ENCODE data around the gene TEC.
A peak's percentile ranks its signal among the peaks of the same experiment; 100 is the strongest.

The TEC gene

GRCh38 chr4:48269861-48270522 is 354 bp upstream of the TEC start:
- DNase-seq (ENCODE audit: low read depth in 2 of 2): peak; percentile 70 to 74

- DNase-seq (ENCODE audit: low read depth in 2 of 2): no peak
These were observed 2.1 kb downstream of the TEC start for GRCh38 chr4:48267574-48267973.

DNA sequence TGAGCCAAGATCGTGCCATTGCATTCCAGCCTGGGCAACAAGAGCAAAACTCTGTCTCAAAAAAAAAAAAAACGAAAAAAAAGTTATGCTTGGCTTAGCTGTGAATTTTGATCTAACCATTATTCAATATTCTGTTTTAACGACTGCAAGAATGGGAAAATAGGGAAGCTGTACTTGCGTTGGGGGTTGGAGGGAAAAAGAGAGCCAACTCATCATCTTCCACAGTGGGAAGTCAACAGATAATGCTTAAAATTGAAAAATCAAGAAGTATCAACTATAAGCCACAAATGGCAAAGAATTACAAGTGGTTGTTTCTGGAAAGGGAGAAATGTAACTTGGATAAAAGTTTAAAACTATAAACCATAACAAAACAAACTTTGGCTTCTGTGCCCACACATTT is 2.9 kb downstream of the TEC start:
- no peak for DNase-seq (ENCODE audit: low read depth in 2 of 2)

GRCh38 chr4:48262926-48263325 is 6.7 kb downstream of the TEC start:
- no peak for DNase-seq (ENCODE audit: low read depth in 2 of 2)

GRCh38 chr4:48262484-48262883 is 7.2 kb downstream of the TEC start:
- no peak for DNase-seq (ENCODE audit: low read depth in 2 of 2)

DNA sequence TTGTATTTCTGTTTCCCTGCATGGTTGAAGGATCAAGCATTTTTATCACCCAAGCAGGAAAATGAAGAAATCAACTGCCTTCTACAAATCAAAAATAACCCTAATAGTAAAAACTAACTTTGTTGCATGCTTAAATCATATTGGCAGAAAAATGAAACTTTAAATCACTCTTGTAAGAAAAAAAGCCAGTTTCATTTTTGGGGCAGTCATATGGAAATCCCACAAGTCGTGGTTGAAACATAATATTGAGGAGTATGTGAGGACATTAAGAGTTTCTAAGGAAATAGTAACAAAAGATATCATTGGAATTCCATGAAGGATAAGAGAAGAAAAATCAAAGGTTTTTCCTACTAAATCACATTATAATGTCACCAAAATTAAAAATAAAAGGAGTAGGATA is 8.4 kb downstream of the TEC start:
- DNase-seq (ENCODE audit: low read depth in 2 of 2): no peak

DNA sequence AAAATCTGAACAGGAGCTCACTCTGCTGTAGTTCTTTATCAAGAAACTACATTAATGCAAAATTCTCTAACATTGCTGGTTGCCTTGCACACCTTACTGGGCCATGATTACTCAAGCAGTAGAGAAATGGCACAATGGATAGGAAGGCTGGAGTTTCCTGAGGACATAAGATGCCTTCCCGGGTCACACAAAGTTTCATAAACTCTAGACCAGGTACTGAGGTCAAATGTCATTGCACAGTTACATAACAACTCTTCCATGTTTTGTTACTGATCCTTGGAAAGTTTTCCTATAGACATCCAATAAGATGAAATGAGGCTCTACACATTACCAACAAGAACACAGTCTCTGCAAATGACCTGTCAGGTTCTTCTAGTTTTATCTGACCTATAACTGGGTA is 9.9 kb downstream of the TEC start:
- no peak for DNase-seq (ENCODE audit: low read depth in 2 of 2)

GRCh38 chr4:48258845-48259397 is 10.7 kb downstream of the TEC start:
- DNase-seq (ENCODE audit: low read depth in 2 of 2): no peak

GRCh38 chr4:48255959-48256342 is 13.7 kb downstream of the TEC start:
- DNase-seq (ENCODE audit: low read depth in 2 of 2): no peak

GRCh38 chr4:48255072-48255958 is 14.3 kb downstream of the TEC start:
- DNase-seq (ENCODE audit: low read depth in 2 of 2): no peak

DNA sequence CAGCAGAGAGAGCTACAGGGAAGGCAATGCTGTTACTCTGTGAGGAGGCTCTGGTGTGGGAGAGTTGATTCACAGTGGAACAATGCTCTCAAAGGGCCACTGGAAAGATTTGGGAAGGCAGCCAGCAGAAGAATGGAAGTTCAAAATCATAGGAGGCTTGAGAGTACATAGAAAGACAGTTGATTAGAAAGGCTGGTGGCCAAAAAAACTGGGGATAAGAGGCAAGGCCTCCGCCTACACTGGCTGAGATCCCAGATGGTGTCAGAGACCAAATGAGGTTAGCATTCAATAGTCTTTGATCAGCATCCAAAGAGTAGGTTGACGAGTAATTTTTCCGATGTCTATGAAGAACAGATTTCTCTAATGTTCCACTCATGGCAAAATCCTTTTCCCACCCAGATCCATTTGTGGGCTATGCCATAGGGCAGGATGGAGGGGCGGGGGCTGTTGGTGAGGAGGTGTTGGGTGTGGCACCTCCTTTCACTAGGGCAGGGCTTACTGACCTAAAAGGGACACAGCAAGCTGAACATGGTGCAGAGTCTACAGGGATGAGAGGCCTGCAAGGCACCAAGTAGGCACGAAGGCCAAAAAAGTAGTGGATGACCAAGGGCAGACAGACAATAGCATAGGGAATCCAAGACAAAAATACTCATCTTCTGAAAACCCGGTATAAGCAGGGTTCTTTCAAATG is 15.1 kb downstream of the TEC start:
- no peak for DNase-seq (ENCODE audit: low read depth in 2 of 2)

DNA sequence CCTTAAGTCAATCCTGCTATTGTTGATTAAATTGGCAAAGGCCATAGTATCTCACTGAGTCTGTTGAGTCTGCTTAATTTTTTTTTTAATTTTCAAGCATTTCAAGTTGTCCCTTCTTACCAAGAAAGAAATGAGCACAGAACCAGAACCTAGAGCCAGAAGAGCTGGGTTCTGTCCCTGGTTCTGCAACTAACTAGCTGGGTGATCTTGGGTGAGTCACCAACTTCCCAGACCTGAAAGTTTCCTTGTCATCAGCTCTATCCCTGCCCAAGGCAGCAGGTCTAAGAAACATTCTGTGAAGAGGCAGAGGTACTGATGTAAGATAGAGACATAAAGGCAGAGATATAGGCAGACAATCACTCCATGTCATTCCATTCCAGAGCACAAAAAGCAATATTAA is 17.3 kb downstream of the TEC start:
- no peak for DNase-seq (ENCODE audit: low read depth in 2 of 2)

GRCh38 chr4:48250980-48251379 is 18.7 kb downstream of the TEC start:
- DNase-seq (ENCODE audit: low read depth in 2 of 2): no peak

DNA sequence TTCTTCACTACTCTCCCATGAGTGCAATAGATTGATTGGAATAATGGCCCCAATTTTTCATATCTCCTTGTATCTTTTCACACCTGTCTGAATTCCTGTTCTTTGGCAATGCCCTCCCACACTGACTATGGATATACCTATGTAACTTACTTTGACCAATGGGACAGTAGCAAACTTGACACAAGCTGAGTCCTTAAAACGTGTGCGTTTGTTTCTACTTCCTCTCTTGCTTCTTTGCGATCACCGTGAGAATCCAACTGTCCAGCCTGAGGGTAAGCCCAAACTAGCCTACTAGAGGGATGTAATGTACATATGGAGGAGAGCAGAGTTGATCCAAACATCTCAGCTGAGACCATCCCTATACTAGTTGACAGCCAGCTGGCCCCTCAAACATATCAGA is 19.3 kb downstream of the TEC start:
- DNase-seq (ENCODE audit: low read depth in 2 of 2): no peak

DNA sequence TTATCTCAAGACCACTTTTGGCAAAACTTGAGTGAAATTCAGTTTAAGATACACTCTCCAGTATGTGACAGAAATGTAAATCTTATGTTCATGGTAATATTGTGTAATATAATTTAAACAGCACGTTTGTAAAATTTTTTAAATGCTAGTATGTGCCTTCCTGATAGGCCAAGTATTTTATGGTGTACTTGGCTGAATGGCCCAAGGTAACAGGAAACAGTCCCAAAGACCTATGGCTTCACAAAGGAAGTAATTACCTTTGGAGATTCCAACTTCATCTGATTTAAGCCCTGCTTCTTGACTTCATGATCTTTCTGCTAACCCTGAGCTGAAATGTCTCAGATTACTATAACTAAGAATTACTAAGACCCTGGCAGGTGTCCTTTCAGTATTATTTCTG is 20.3 kb downstream of the TEC start:
- no peak for DNase-seq (ENCODE audit: low read depth in 2 of 2)

GRCh38 chr4:48248559-48248953 is 21.1 kb downstream of the TEC start:
- DNase-seq (ENCODE audit: low read depth in 2 of 2): no peak

DNA sequence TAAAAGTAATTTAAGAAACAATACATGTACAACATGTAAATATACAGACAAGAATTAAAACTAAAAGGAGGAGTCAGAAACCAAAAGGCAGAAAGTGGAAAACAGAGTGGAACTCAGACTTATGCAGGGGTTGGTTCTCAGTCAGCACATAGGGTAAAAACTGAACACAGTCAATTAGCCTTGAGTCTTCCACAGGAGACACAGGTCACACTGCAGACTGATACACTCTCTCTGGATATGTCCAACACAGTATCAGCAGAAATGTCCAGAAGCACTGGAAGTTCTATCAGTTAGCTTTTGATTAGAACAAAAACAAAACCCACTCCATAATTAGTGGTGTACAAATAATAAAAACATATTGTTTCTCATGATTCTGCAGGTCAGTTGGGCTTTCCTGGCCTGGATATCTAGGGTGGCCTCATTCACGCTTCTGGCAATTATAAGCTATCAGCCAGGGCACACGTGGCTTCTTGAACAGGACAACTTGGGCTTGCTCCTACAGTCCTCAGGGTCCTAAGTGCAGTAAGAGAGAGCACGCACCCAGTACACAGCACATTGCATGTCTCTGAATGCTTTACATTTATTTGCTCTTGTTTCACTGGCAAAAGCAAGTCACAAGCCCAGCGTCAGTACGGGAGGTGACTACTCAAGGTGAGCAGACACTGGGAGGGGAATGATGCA is 21.6 kb downstream of the TEC start:
- DNase-seq (ENCODE audit: low read depth in 2 of 2): no peak

DNA sequence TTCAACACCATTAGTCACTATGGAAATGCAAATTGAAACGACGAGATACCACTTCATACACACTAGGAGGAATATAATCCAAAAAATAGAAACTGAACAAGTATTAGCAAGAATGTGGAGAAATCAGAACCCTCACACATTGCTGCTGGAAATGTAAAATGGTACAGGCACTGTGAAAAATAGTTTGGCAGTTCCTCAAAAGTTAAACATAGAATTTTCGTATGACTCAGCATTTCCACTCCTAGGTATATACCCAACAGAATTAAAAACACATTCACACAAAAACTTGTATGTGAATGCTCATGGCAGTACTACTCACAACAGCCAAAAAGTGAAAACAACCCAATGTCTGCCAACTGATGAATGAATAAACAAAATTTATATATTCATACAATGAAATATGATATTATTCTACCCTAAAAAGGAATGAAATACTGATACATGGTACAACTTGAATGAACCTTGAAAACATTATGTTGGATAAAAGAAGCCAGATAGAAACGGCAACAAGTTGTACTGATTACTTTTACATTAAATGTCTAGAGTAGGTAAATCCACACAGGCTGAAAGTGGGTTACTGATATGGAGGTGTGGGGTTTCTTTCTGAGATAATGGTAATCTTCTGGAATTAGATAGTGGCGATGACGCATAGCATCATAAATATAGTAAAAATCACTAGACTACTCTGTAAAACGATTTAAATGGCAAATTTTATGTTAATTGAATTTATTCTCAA is 22.3 kb downstream of the TEC start:
- DNase-seq (ENCODE audit: low read depth in 2 of 2): no peak

DNA sequence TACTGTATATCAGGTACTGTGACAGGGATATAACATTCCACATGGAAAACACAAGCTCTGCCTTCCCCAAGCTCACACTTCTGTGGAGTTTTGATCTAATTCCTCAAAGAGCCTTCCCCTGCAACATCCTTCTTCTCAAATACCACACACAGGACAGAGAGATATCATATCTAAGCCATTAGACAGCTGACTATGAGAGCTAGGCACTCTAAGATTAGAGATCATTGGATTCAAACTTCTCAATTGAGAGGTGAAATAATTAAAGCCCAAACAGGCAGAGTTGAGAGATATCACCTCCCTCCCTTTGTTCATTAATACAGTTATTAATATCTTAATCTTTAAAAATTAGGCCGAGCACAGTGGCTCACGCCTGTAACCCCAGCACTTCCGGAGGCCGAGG is 25.0 kb downstream of the TEC start:
- DNase-seq (ENCODE audit: low read depth in 2 of 2): no peak

DNA sequence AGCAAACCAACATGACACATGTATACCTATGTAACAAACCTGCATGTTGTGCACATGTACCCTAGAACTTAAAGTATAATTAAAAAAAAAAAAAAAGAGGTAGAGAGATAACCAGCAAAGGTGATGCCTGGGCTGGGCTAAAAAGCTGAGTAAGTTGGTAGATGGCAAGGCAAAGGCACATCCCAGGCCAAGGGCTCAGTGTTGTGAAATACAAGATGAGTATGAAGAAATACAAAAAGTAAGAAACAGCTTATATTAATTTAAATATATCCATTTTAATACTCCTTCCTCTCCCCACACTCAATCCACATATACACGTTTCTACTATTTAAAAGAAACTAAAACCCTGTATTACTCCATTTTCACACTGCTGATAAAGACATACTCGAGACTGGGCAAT is 25.8 kb downstream of the TEC start:
- no peak for DNase-seq (ENCODE audit: low read depth in 2 of 2)

- DNase-seq (ENCODE audit: low read depth in 2 of 2): no peak
These were observed 26.2 kb downstream of the TEC start for GRCh38 chr4:48243429-48243828.

Measured in stimulated activated CD8-positive, alpha-beta memory T cell treated with anti-CD3 and anti-CD28 coated beads, Interleukin-7, amount 100 ng/mL, for 1 hour (primary cell).